Measurements from ENCODE around the gene GALNT2. TPM values are rescaled to one million over a fixed set of nuclear protein-coding genes. Genes with fewer than 3 reads are reported as not detected.

The GALNT2 gene
- total and polyA plus RNA-seq, 4 donors: 47.5 to 182 (median 114) TPM

- no peaks in the 10 kb centered on the region for H3K27me3 ChIP-seq (ENCODE audit: control insufficient read depth in 4 of 4, insufficient read depth in 4 of 4, low read length in 3 of 4)
- no peaks in the 10 kb centered on the region for H3K36me3 ChIP-seq (ENCODE audit: control insufficient read depth in 4 of 4, insufficient read depth in 3 of 4, low read depth in 1 of 4, low read length in 3 of 4)
- no peaks in the 10 kb centered on the region for H3K4me1 ChIP-seq (ENCODE audit: control insufficient read depth in 4 of 4, insufficient read depth in 4 of 4, low read length in 3 of 4)
- TF ChIP-seq JUND (IDR thresholded peaks at IDR 0.05) (no peak), ATF3 (IDR thresholded peaks at IDR 0.05) (no peak), FOXA1 (IDR thresholded peaks at IDR 0.05) (no peak), GABPA (IDR thresholded peaks at IDR 0.05 in 1 of 2, conservative IDR thresholded peaks at IDR 0.05 in 1 of 2) (no peak), RXRA (IDR thresholded peaks at IDR 0.05) (no peak), ZBTB33 (IDR thresholded peaks at IDR 0.05) (no peak), MAX (IDR thresholded peaks at IDR 0.05) (no peak), REST (IDR thresholded peaks at IDR 0.05) (no peak), EGR1 (IDR thresholded peaks at IDR 0.05; ENCODE audit: low read depth in 2 of 2) (no peak), FOXA2 (IDR thresholded peaks at IDR 0.05) (no peak), CTCF (IDR thresholded peaks at IDR 0.05; ENCODE audit: low read depth, low read length, missing input control) (no peak), TAF1 (conservative IDR thresholded peaks at IDR 0.05) (no peak), HNF4A (conservative IDR thresholded peaks at IDR 0.05) (no peak), HNF4G (IDR thresholded peaks at IDR 0.05) (no peak), YY1 (IDR thresholded peaks at IDR 0.05) (no peak), RAD21 (IDR thresholded peaks at IDR 0.05) (no peak), SP1 (IDR thresholded peaks at IDR 0.05) (no peak), NR2F2 (IDR thresholded peaks at IDR 0.05) (no peak)
- H3K4me3 ChIP-seq (ENCODE audit: low read depth in 1 of 3, low read length in 3 of 3): no peak overlapping the region
- no peak overlapping the region for H3K27ac ChIP-seq (ENCODE audit: low read depth in 1 of 2, low read length in 2 of 2)
- no peaks in the 10 kb centered on the region for H3K9me3 ChIP-seq (ENCODE audit: control insufficient read depth in 4 of 4, low read length in 3 of 4)
- no peak overlapping the region for H3K9ac ChIP-seq (ENCODE audit: low read depth in 1 of 2, low read length in 2 of 2)
- DNase-seq (ENCODE audit: low spot score): no peak
- WGBS: 81% methylated on average over 7 of the region's 7 CpGs
Measured at GRCh38 chr1:230293390-230293700, 226.3 kb downstream of the GALNT2 start.

GRCh38 chr1:230295367-230295766 is 228.3 kb downstream of the GALNT2 start:
- Histone ChIP-seq H3K27ac (ENCODE audit: low read depth in 1 of 2, low read length in 2 of 2) (no peak overlapping the region), H3K9me3 (ENCODE audit: control insufficient read depth in 4 of 4, low read length in 3 of 4) (no peaks in the 10 kb centered on the region)
- WGBS: 87% methylated on average over 3 of the region's 3 CpGs
- TF ChIP-seq TAF1 (conservative IDR thresholded peaks at IDR 0.05): no peak
- no peak for TF ChIP-seq EGR1 (IDR thresholded peaks at IDR 0.05; ENCODE audit: low read depth in 2 of 2)
- TF ChIP-seq REST (IDR thresholded peaks at IDR 0.05): no peak
- no peak for TF ChIP-seq HNF4A (conservative IDR thresholded peaks at IDR 0.05)
- no peak for TF ChIP-seq YY1 (IDR thresholded peaks at IDR 0.05)
- TF ChIP-seq RXRA (IDR thresholded peaks at IDR 0.05): no peak
- TF ChIP-seq FOXA2 (IDR thresholded peaks at IDR 0.05): no peak
- TF ChIP-seq NR2F2 (IDR thresholded peaks at IDR 0.05): no peak
- no peak for TF ChIP-seq ZBTB33 (IDR thresholded peaks at IDR 0.05)
- TF ChIP-seq GABPA (IDR thresholded peaks at IDR 0.05 in 1 of 2, conservative IDR thresholded peaks at IDR 0.05 in 1 of 2): no peak
- TF ChIP-seq JUND (IDR thresholded peaks at IDR 0.05): no peak
- no peak for TF ChIP-seq RAD21 (IDR thresholded peaks at IDR 0.05)
- TF ChIP-seq MAX (IDR thresholded peaks at IDR 0.05): no peak

More at GRCh38 chr1:230295367-230295766, 228.3 kb downstream of the GALNT2 start:
- Histone ChIP-seq H3K27me3 (ENCODE audit: control insufficient read depth in 4 of 4, insufficient read depth in 4 of 4, low read length in 3 of 4) (no peaks in the 10 kb centered on the region), H3K4me1 (ENCODE audit: control insufficient read depth in 4 of 4, insufficient read depth in 4 of 4, low read length in 3 of 4) (peaks cover 0 to 8% (median 1%) of the 10 kb centered on the region in 4 donors), H3K9ac (ENCODE audit: low read depth in 1 of 2, low read length in 2 of 2) (no peak overlapping the region), H3K4me3 (ENCODE audit: low read depth in 1 of 3, low read length in 3 of 3) (no peak overlapping the region), H3K36me3 (ENCODE audit: control insufficient read depth in 4 of 4, insufficient read depth in 3 of 4, low read depth in 1 of 4, low read length in 3 of 4) (no peaks in the 10 kb centered on the region)
- no peak for DNase-seq (ENCODE audit: low spot score)
